ENCODE measurements around the gene STAC2.

Gene STAC2

GRCh38 chr17:39204245-39204644 lies 21.5 kb downstream of the STAC2 start:
- Mint-ChIP-seq H3K4me3 (no peak overlapping the region), H3K4me1 (peaks cover 80% of the 10 kb centered on the region), H3K27me3 (no peaks in the 10 kb centered on the region), H3K27ac (peak overlapping the region in 1 of 2 donors; percentile 79), H3K9me3 (no peaks in the 10 kb centered on the region)
- DNase-seq = no peak
- no peak for ATAC-seq

DNA sequence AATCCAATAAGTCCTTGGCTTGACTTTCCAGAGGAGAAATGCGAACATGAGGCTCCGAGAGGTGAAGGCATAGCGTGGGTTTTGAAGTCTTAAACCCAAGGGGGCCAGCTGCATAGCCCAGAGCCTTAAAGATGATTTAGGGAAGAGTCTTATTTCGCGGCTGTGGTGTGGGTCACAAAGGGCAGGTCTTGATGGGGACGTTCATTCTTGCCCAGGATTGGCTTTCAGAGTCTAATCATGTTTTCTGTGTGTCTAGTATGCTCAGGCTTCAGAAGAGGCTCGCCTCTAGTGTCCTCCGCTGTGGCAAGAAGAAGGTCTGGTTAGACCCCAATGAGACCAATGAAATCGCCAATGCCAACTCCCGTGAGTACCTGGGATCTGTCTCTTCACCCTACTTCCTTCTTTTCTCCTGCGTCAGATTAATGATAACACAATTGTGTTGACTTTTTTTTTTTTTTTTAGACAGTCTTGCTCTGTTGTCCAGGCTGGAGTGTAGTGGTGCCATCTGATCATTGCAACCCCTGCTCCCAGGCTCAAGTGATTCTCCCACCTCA lies 24.7 kb downstream of the STAC2 start:
- no peak for DNase-seq
- ATAC-seq = no peak
- H3K4me3 Mint-ChIP-seq = peak overlapping the region; percentile 98 to 99
- H3K27me3 Mint-ChIP-seq = no peaks in the 10 kb centered on the region
- H3K9me3 Mint-ChIP-seq = no peaks in the 10 kb centered on the region
- peak overlapping the region; percentile 100 for H3K27ac Mint-ChIP-seq
- peaks cover 70% of the 10 kb centered on the region for H3K4me1 Mint-ChIP-seq

DNA sequence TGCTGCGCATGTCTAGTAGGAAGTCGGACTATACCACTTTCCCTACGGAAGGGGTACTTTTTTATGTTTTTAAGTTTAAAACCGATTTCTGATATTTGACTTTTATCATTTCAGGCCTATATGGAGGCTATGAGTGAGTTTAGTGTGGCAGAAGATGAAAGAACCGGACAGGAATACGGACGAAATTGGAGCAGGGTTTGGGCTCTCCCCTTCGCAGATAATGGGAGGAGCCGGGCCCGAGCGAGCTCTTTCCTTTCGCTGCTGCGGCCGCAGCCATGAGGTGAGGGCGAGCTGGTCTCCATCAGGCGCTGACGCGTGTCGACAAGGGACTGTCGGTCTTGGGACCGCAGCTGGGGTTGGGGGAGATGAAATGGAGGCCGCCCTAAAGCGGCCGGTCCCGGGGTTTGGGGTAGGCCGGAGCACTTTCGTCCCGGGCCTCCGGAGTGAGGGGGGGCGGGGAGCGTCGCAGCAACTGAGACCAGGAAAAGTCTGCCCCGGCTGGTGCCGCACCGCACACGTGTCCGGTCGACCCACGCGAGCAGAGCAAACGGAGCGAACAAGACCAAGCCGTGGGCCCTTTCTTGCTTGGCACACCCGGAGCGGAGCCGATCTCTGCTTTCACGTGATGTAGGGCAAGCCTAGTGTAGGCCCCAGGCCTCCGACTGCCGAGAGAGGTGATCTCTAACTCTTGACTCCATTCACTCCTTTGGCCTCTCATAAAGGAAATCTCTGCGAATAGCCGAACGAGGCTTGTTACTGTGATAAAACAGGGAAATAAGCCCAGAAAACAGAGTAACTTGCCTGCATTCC lies 25.5 kb downstream of the STAC2 start, which contains the start of gene RPL19:
TSS of gene RPL19 (plus strand) at position 214 of the 810 bp plus-strand sequence. CDS start at position 276, 62 bp downstream.
- ATAC-seq (peak; percentile 75), DNase-seq (peak; percentile 84 to 85)
- peaks cover 78% of the 10 kb centered on the region for H3K4me1 Mint-ChIP-seq
- H3K27ac Mint-ChIP-seq = peak within 1 kb of the TSS; percentile 100
- peak within 1 kb of the TSS; percentile 98 to 99 for H3K4me3 Mint-ChIP-seq
- no peaks in the 10 kb centered on the region for H3K27me3 Mint-ChIP-seq
- H3K9me3 Mint-ChIP-seq = no peaks in the 10 kb centered on the region

DNA sequence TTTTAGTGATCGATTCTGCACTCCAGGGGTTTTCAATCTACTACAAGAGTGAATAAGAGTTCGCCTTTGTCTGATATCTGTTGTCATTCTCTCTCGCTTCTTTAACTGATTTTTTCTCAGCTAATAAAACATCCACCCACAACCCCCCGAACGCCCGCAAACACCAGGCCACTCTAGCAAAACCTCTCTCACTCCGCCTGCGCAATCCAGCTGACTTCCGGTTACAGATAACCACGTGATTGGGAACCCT lies 26.0 kb downstream of the STAC2 start:
- Mint-ChIP-seq H3K27me3 (no peaks in the 10 kb centered on the region), H3K4me3 (peak overlapping the region; percentile 98 to 99), H3K9me3 (no peaks in the 10 kb centered on the region), H3K4me1 (peaks cover 81% of the 10 kb centered on the region), H3K27ac (peak overlapping the region; percentile 100)
- peak; percentile 73 for ATAC-seq
- peak; percentile 86 to 91 for DNase-seq

- H3K4me3 Mint-ChIP-seq = peak overlapping the region; percentile 85 to 86
- H3K9me3 Mint-ChIP-seq = no peaks in the 10 kb centered on the region
- DNase-seq = no peak
- H3K27me3 Mint-ChIP-seq = no peaks in the 10 kb centered on the region
- H3K4me1 Mint-ChIP-seq = peaks cover 78% of the 10 kb centered on the region
- H3K27ac Mint-ChIP-seq = peak overlapping the region in 1 of 2 donors; percentile 79
- ATAC-seq = no peak
Measured at GRCh38 chr17:39198186-39198566, 27.6 kb downstream of the STAC2 start.

- no peaks in the 10 kb centered on the region for H3K27me3 Mint-ChIP-seq
- no peaks in the 10 kb centered on the region for H3K9me3 Mint-ChIP-seq
- ATAC-seq (peak; percentile 66), DNase-seq (peak; percentile 63 to 67)
- H3K27ac Mint-ChIP-seq = peak within 1 kb of the TSS; percentile 9 to 79
- H3K4me3 Mint-ChIP-seq = peak within 1 kb of the TSS; percentile 85 to 86
- H3K4me1 Mint-ChIP-seq = peaks cover 73% of the 10 kb centered on the region
Measured at GRCh38 chr17:39197380-39198185, 28.2 kb downstream of the STAC2 start, which contains the start of gene CACNB1. Gene CACNB1 (minus strand): TSS chr17:39197669. CDS start chr17:39197495, 174 bp downstream.

GRCh38 chr17:39196808-39197291 lies 28.9 kb downstream of the STAC2 start:
- DNase-seq (no peak), ATAC-seq (no peak)
- Mint-ChIP-seq H3K4me3 (peak overlapping the region; percentile 85 to 86), H3K27me3 (no peaks in the 10 kb centered on the region), H3K9me3 (no peaks in the 10 kb centered on the region), H3K27ac (peak overlapping the region in 1 of 2 donors; percentile 20), H3K4me1 (peaks cover 71% of the 10 kb centered on the region)

- no peaks in the 10 kb centered on the region for H3K27me3 Mint-ChIP-seq
- peaks cover 65% of the 10 kb centered on the region for H3K4me1 Mint-ChIP-seq
- peak overlapping the region in 1 of 2 donors; percentile 10 for H3K27ac Mint-ChIP-seq
- ATAC-seq (no peak), DNase-seq (no peak)
- no peaks in the 10 kb centered on the region for H3K9me3 Mint-ChIP-seq
- peak overlapping the region; percentile 67 to 68 for H3K4me3 Mint-ChIP-seq
Measured at GRCh38 chr17:39196241-39196807, 29.4 kb downstream of the STAC2 start.

DNA sequence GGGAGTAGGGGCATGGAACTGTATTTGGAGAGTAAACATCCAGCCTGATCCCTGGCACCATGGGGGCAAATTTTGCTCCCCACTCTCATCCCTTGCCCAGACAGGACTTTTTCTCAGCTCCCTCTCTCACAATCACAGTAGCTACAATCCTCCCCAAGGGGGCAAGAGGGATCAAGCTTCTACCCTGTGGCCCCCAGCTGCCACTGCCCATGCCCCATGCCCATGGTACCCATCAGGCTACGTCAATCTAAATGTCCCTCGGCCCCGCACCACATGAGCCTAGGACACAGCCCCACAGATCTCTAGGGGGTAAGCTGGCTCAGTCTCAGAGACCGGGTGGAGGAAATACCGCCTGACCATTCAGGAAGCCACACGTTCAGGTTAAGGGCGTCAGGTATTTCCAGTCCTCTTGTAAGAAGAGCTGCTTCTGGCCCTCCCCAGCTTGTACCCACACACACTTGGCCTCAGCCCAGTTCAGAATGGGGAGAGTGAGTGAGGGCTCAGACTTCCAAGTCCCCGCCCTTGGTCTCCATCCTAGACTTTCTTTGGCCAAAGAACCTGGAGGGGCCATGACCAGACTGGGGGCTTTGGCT lies 30.1 kb downstream of the STAC2 start:
- no peaks in the 10 kb centered on the region for H3K27me3 Mint-ChIP-seq
- no peak for DNase-seq
- H3K27ac Mint-ChIP-seq = no peak overlapping the region
- no peaks in the 10 kb centered on the region for H3K9me3 Mint-ChIP-seq
- H3K4me1 Mint-ChIP-seq = peaks cover 60% of the 10 kb centered on the region
- ATAC-seq = no peak
- H3K4me3 Mint-ChIP-seq = peak overlapping the region; percentile 67 to 68

DNA sequence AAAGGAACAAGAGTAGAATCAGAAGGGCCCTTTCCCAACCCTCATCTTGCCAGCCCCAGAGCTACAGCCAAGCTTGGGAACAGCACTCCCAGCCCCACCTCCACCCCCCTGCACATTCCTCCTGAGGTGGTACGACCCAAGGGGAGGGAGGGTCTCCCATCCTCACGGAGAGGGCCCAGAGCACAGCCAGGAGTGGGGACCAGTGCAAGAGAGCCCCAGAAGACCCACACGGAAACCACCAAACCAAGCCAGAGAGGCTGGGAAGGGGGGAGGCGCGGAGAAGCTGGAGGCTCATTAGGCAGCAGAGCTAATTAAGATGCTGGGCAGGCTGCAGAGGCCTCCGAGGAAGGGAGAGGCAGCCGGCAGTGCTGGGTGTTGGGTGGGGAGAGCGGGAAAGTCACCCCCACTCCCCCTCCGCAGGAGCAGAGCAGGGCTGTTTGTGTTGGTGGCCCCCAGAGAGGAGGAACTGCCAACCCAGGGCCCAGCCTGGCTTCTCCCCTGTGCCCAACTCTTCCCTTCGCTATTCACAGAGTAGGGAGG lies 30.7 kb downstream of the STAC2 start:
- Mint-ChIP-seq H3K27ac (no peak overlapping the region), H3K27me3 (no peaks in the 10 kb centered on the region), H3K4me1 (peaks cover 57% of the 10 kb centered on the region)

GRCh38 chr17:39194089-39194984 lies 31.4 kb downstream of the STAC2 start:
- H3K27me3 Mint-ChIP-seq = no peaks in the 10 kb centered on the region
- ATAC-seq (no peak), DNase-seq (no peak)
- H3K4me1 Mint-ChIP-seq = peaks cover 50% of the 10 kb centered on the region
- H3K4me3 Mint-ChIP-seq = no peak overlapping the region
- H3K9me3 Mint-ChIP-seq = no peaks in the 10 kb centered on the region
- no peak overlapping the region for H3K27ac Mint-ChIP-seq

More for the DNA sequence above, 30.7 kb downstream of the STAC2 start:
- no peaks in the 10 kb centered on the region for H3K9me3 Mint-ChIP-seq
- DNase-seq (no peak), ATAC-seq (no peak)
- no peak overlapping the region for H3K4me3 Mint-ChIP-seq

DNA sequence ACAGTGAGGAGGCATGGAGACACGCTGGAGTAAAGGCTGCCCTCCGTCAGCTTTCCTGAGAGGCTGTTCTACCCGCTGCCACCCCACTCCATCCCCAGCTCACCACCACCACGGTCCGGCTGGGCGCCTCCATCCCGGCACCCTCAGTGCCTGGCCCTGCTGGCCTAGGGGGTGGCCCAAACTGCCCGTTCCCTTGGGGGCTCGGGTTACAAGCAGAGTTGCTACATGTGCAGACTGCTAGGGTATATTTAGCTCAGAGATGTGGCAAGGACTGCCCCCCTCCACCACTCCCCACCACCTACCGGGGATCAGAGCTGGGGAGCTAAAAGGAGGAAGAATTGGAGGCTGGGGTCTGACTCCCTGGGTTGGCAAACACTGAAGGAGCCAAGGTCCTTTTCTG lies 32.4 kb downstream of the STAC2 start:
- Mint-ChIP-seq H3K4me1 (peaks cover 41% of the 10 kb centered on the region), H3K9me3 (no peaks in the 10 kb centered on the region), H3K27ac (no peak overlapping the region), H3K27me3 (no peaks in the 10 kb centered on the region), H3K4me3 (no peak overlapping the region)
- ATAC-seq (no peak), DNase-seq (no peak)

- Mint-ChIP-seq H3K27ac (no peak overlapping the region), H3K27me3 (no peaks in the 10 kb centered on the region), H3K4me3 (no peak overlapping the region), H3K9me3 (no peaks in the 10 kb centered on the region), H3K4me1 (peaks cover 37% of the 10 kb centered on the region)
- DNase-seq (no peak), ATAC-seq (no peak)
Measured at GRCh38 chr17:39192901-39193300, 32.8 kb downstream of the STAC2 start.
